H1 (cell line): Measurements from ENCODE around the gene PMEPA1. TPM values are rescaled to one million over a fixed set of nuclear protein-coding genes. Genes with fewer than 3 reads are reported as not detected.

Experiments used
- GABPA ChIP-seq: IDR thresholded peaks from 2 replicates; pipeline ENCODE4 v1.6.1; 2011; ENCODE audit warnings: mild to moderate bottlenecking, low read length, moderate library complexity, borderline replicate concordance; ENCODE audit not compliant: insufficient read depth
- MAX ChIP-seq: IDR thresholded peaks from 2 replicates; pipeline ENCODE4 v1.6.1; 2012; ENCODE audit warnings: inconsistent platforms
- POU5F1 ChIP-seq: IDR thresholded peaks from 2 replicates; pipeline ENCODE4 v1.6.1; 2011; ENCODE audit warnings: low read depth, mild to moderate bottlenecking, low read length, moderate library complexity
- RXRA ChIP-seq: IDR thresholded peaks from 2 replicates; pipeline ENCODE4 v1.6.1; 2011; ENCODE audit warnings: low read depth, mild to moderate bottlenecking, low read length, moderate library complexity; ENCODE audit not compliant: insufficient read depth
- SP2 ChIP-seq: IDR thresholded peaks from 2 replicates; pipeline ENCODE4 v1.6.1; 2012; ENCODE audit warnings: mild to moderate bottlenecking, low read length, inconsistent platforms
- polyA plus RNA-seq, 7 experiments: library from polyadenylated mRNA; depleted of rRNA in 3 of 7; stranded (reverse) in 5 of 7; unstranded in 2 of 7; fragments of >200 nt in 5 of 7; fragments of 200-250 nt in 2 of 7; gene quantifications; 1 replicate in 5 of 7; 2 replicates in 1 of 7; 4 replicates in 1 of 7; pipeline versions ENCODE4 v1.2.1 to v1.2.3, GENCODE V29; 2011 to 2013; ENCODE audit warnings: missing spikeins in 2 of 7, mixed read lengths in 2 of 7
- total RNA-seq: library from RNA; stranded (reverse); fragmentation: NEBNext Ultra II Directional; extraction: Animal tissue kit (Norgen Biotek cat#: 25700); gene quantifications from 2 replicates; pipeline ENCODE4 v1.2.1, GENCODE V29; 2021
- TF ChIP-seq, protein P1 (sequence below): IDR thresholded peaks from 2 replicates; pipeline ENCODE4 v1.6.1; 2011; ENCODE audit warnings: low read depth, mild to moderate bottlenecking, low read length; ENCODE audit not compliant: insufficient read depth

The PMEPA1 gene
- total and polyA plus RNA-seq, 2 of the 8 experiments (the other 6 are each of a cell fraction or from before 2014, with no cell fraction given): 12.7 to 20.5 TPM

GRCh38 chr20:57621421-57622200 is 88.2 kb downstream of the PMEPA1 start (continued):
- TF ChIP-seq POU5F1: no peak
- TF ChIP-seq, protein P1, sequence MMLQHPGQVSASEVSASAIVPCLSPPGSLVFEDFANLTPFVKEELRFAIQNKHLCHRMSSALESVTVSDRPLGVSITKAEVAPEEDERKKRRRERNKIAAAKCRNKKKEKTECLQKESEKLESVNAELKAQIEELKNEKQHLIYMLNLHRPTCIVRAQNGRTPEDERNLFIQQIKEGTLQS: no peak
- no peak for TF ChIP-seq MAX
- no peak for TF ChIP-seq SP2
- TF ChIP-seq GABPA: no peak
- no peak for TF ChIP-seq RXRA
